H9 (cell line): ENCODE results near the gene GUCY2D. TPM values are rescaled to one million over a fixed set of nuclear protein-coding genes. Genes with fewer than 3 reads are reported as not detected.

ENCODE experiments used
- DNase-seq: peaks from one replicate; pipeline ENCODE4 v3.0.0-alpha.2; 2017
- H2AFZ ChIP-seq: one replicate; pipeline ENCODE4 v1.6.1; 2013; ENCODE audit warnings: mild to moderate bottlenecking, low read length, control low read depth, moderate library complexity
- H2AK5ac ChIP-seq: 2 replicates; pipeline ENCODE4 v1.6.1; 2013; ENCODE audit warnings: low read length, control low read depth, mixed read lengths; ENCODE audit not compliant: insufficient read length
- H2BK120ac ChIP-seq: one replicate; pipeline ENCODE4 v1.6.1; 2013; ENCODE audit warnings: low read depth, mild to moderate bottlenecking, low read length, control low read depth, inconsistent platforms; ENCODE audit not compliant: poor library complexity, severe bottlenecking
- H2BK12ac ChIP-seq: 2 replicates; pipeline ENCODE4 v1.6.1; 2013; ENCODE audit warnings: low read length, control low read depth, mixed read lengths, low read depth; ENCODE audit not compliant: insufficient read length
- H2BK15ac ChIP-seq: 2 replicates; pipeline ENCODE4 v1.6.1; 2013; ENCODE audit warnings: low read depth, low read length, control low read depth
- H2BK20ac ChIP-seq: one replicate; pipeline ENCODE4 v1.6.1; 2013; ENCODE audit warnings: low read depth, mild to moderate bottlenecking, low read length, control low read depth, inconsistent platforms; ENCODE audit not compliant: poor library complexity, severe bottlenecking
- H2BK5ac ChIP-seq: 2 replicates; pipeline ENCODE4 v1.6.1; 2013; ENCODE audit warnings: low read length, control low read depth, mixed read lengths; ENCODE audit not compliant: insufficient read length
- H3K14ac ChIP-seq: 2 replicates; pipeline ENCODE4 v1.6.1; 2013; ENCODE audit warnings: low read length, control low read depth; ENCODE audit not compliant: insufficient read depth
- H3K18ac ChIP-seq: 2 replicates; pipeline ENCODE4 v1.6.1; 2013; ENCODE audit warnings: low read depth, mild to moderate bottlenecking, mixed read lengths, low read length, control low read depth; ENCODE audit not compliant: insufficient read length
- H3K23ac ChIP-seq: 2 replicates; pipeline ENCODE4 v1.6.1; 2013; ENCODE audit warnings: low read length, control low read depth, mixed read lengths, low read depth; ENCODE audit not compliant: insufficient read length
- H3K23me2 ChIP-seq: 2 replicates; pipeline ENCODE4 v1.6.1; 2013; ENCODE audit warnings: low read depth, mild to moderate bottlenecking, mixed read lengths, low read length, control low read depth; ENCODE audit not compliant: insufficient read length, poor library complexity, severe bottlenecking
- H3K27ac ChIP-seq: 2 replicates; pipeline ENCODE4 v1.5.1; 2013; ENCODE audit warnings: low read length, control low read depth, mixed read lengths, low read depth; ENCODE audit not compliant: insufficient read length
- H3K27me3 ChIP-seq: 2 replicates; pipeline ENCODE4 v1.6.1; 2013; ENCODE audit warnings: low read length, control low read depth, inconsistent platforms; ENCODE audit not compliant: insufficient read depth
- H3K4ac ChIP-seq: 2 replicates; pipeline ENCODE4 v1.6.1; 2013; ENCODE audit warnings: low read depth, mild to moderate bottlenecking, control low read depth, inconsistent platforms, low read length, moderate library complexity
- H3K4me1 ChIP-seq: 2 replicates; pipeline ENCODE4 v1.6.1; 2013; ENCODE audit warnings: low read length, control low read depth, inconsistent platforms; ENCODE audit not compliant: insufficient read depth
- H3K4me2 ChIP-seq: 2 replicates; pipeline ENCODE4 v1.6.1; 2013; ENCODE audit warnings: low read length, control low read depth, mixed read lengths; ENCODE audit not compliant: insufficient read length, insufficient read depth
- H3K56ac ChIP-seq: 2 replicates; pipeline ENCODE4 v1.6.1; 2013; ENCODE audit warnings: low read depth, mild to moderate bottlenecking, mixed read lengths, low read length, control low read depth; ENCODE audit not compliant: insufficient read length
- H3K79me1 ChIP-seq: 2 replicates; pipeline ENCODE4 v1.6.1; 2013; ENCODE audit warnings: low read depth, mild to moderate bottlenecking, moderate library complexity, low read length, control low read depth, inconsistent platforms; ENCODE audit not compliant: insufficient read depth, poor library complexity, severe bottlenecking
- H3K79me2 ChIP-seq: 2 replicates; pipeline ENCODE4 v1.6.1; 2013; ENCODE audit warnings: low read length, control low read depth, inconsistent platforms; ENCODE audit not compliant: insufficient read depth
- H3K9ac ChIP-seq: 2 replicates; pipeline ENCODE4 v1.6.1; 2013; ENCODE audit warnings: low read length, control low read depth, mixed read lengths; ENCODE audit not compliant: insufficient read length; ENCODE audit errors: extremely low read depth
- H3K9me3 ChIP-seq: one replicate; pipeline ENCODE4 v1.6.1; 2013; ENCODE audit warnings: low read depth, low read length, inconsistent platforms; ENCODE audit not compliant: control insufficient read depth
- H3T11ph ChIP-seq: one replicate; pipeline ENCODE4 v1.6.1; 2013; ENCODE audit warnings: mild to moderate bottlenecking, low read length, control low read depth, inconsistent platforms
- H4K20me1 ChIP-seq: one replicate; pipeline ENCODE4 v1.6.1; 2013; ENCODE audit not compliant: control insufficient read depth, insufficient read length, insufficient read depth
- H4K5ac ChIP-seq: 2 replicates; pipeline ENCODE4 v1.6.1; 2013; ENCODE audit warnings: low read depth, mild to moderate bottlenecking, mixed read lengths, low read length, control low read depth; ENCODE audit not compliant: insufficient read length
- H4K8ac ChIP-seq: replicated peaks from 2 replicates; pipeline ENCODE4 v1.6.1; 2013; ENCODE audit warnings: low read length, control low read depth, mixed read lengths, low read depth; ENCODE audit not compliant: insufficient read length
- H4K91ac ChIP-seq: 2 replicates; pipeline ENCODE4 v1.6.1; 2013; ENCODE audit warnings: low read depth, mild to moderate bottlenecking, moderate library complexity, mixed read lengths, low read length, control low read depth; ENCODE audit not compliant: insufficient read length
- H3K27ac Mint-ChIP-seq, 3 experiments: 2 replicates in 2 of 3; 3 replicates in 1 of 3; pipeline ENCODE4 v1.8.0; 2020 to 2021; ENCODE audit warnings: mixed read lengths in 3 of 3, mild to moderate bottlenecking in 1 of 3, moderate library complexity in 1 of 3
- H3K27me3 Mint-ChIP-seq: 2 replicates; pipeline ENCODE4 v1.8.0; 2021; ENCODE audit warnings: low read depth, mild to moderate bottlenecking, moderate library complexity, mixed read lengths
- H3K36me3 Mint-ChIP-seq, 3 experiments: 2 replicates in 2 of 3; 3 replicates in 1 of 3; pipeline ENCODE4 v1.8.0; 2020 to 2021; ENCODE audit warnings: low read depth in 3 of 3, mixed read lengths in 3 of 3; ENCODE audit not compliant: insufficient read depth in 1 of 3
- H3K4me1 Mint-ChIP-seq, 2 experiments: 2 replicates each; pipeline ENCODE4 v1.8.0; 2020; ENCODE audit warnings: mixed read lengths in 2 of 2
- H3K4me3 Mint-ChIP-seq, 2 experiments: 2 replicates in 1 of 2; 3 replicates in 1 of 2; pipeline ENCODE4 v1.8.0; 2020 to 2021; ENCODE audit warnings: mild to moderate bottlenecking in 2 of 2, mixed read lengths in 2 of 2, moderate library complexity in 1 of 2
- H3K9me3 Mint-ChIP-seq, 2 experiments: 2 replicates in 1 of 2; 3 replicates in 1 of 2; pipeline ENCODE4 v1.8.0; 2020; ENCODE audit warnings: mild to moderate bottlenecking in 2 of 2, mixed read lengths in 2 of 2, moderate library complexity in 1 of 2
- WGBS: extraction: QIAGEN DNeasy Blood & Tissue Kit; methylation state at CpG from one replicate; pipeline ENCODE4 v1.1.7; 2013; ENCODE audit warnings: missing lambda C conversion rate, low lambda C conversion rate, mixed read lengths; ENCODE audit not compliant: insufficient read length; ENCODE audit errors: extremely low coverage; 5-methylcytosine and 5-hydroxymethylcytosine counted together
- total RNA-seq: library from RNA; stranded (reverse); gene quantifications from 2 replicates; pipeline ENCODE4 v1.2.1, GENCODE V29; 2021
- TF ChIP-seq, protein P1 (sequence below): fragments of 200-600 bp; sonication (generic); conservative IDR thresholded peaks from 3 replicates; pipeline ENCODE4 v1.8.0; 2021; ENCODE audit warnings: antibody characterized with exemption, mild to moderate bottlenecking

Gene GUCY2D
- total RNA-seq, 1 experiment from 2014 or later = 0.15 TPM

DNA sequence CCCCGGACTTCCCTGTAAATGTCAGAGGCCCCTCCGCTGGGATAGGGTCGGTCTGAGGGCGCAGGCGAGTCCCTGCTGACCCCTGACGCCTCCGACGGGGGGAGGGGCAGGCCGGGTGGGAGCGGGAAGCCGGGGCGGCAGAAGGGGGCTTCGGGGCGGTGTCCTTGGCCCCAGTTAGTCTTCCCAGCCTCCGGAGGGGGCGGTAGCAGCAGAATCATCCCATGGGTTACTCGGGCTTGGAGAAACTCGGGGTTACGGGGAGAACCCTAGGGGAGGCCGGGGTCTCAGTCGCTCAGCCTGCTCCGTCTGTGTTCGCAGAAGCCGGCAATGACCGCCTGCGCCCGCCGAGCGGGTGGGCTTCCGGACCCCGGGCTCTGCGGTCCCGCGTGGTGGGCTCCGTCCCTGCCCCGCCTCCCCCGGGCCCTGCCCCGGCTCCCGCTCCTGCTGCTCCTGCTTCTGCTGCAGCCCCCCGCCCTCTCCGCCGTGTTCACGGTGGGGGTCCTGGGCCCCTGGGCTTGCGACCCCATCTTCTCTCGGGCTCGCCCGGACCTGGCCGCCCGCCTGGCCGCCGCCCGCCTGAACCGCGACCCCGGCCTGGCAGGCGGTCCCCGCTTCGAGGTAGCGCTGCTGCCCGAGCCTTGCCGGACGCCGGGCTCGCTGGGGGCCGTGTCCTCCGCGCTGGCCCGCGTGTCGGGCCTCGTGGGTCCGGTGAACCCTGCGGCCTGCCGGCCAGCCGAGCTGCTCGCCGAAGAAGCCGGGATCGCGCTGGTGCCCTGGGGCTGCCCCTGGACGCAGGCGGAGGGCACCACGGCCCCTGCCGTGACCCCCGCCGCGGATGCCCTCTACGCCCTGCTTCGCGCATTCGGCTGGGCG lies 542 bp downstream of the GUCY2D start:
- no CpG with 5 or more reads among the region's 92 CpGs for WGBS
- H3K4me3 Mint-ChIP-seq = peak overlapping the region in 1 of 2 experiments; percentile 72; a peak in 3 of 5 replicates
- no peak overlapping the region for H3K14ac ChIP-seq
- no peak overlapping the region for H2AFZ ChIP-seq
- no peak overlapping the region for H3K56ac ChIP-seq
- H3K9ac ChIP-seq = no peak overlapping the region
- no peak overlapping the region for H3K18ac ChIP-seq
- H3K9me3 Mint-ChIP-seq = no peaks in the 10 kb centered on the region; a peak in 2 of 5 replicates
- no peak overlapping the region for H4K5ac ChIP-seq
- no peaks in the 10 kb centered on the region; the same call in 1 of the 2 replicates for H3K4me1 ChIP-seq
- H3K27me3 ChIP-seq = peaks cover 8% of the 10 kb centered on the region; the same call in 1 of the 2 replicates
- peaks cover 37% of the 10 kb centered on the region for H3K27me3 Mint-ChIP-seq
- H3K9me3 ChIP-seq = no peaks in the 10 kb centered on the region
- H2BK15ac ChIP-seq = no peak overlapping the region
- H4K8ac ChIP-seq = no peak overlapping the region
- no peak overlapping the region for H3K27ac ChIP-seq
- H3T11ph ChIP-seq = no peak overlapping the region
- no peak overlapping the region for H2BK20ac ChIP-seq
- peak; percentile 51 for DNase-seq
- no peak overlapping the region for H2BK12ac ChIP-seq
- no peak overlapping the region for H3K4ac ChIP-seq
- H3K27ac Mint-ChIP-seq = no peak overlapping the region
- no peak overlapping the region for H4K91ac ChIP-seq
- H3K4me2 ChIP-seq = peak overlapping the region; percentile 30
- no peak overlapping the region for H2BK120ac ChIP-seq
- peaks cover 12 to 17% of the 10 kb centered on the region in 2 experiments for H3K4me1 Mint-ChIP-seq
- H3K36me3 Mint-ChIP-seq = no peaks in the 10 kb centered on the region
- H3K79me1 ChIP-seq = no peaks in the 10 kb centered on the region
- H3K23ac ChIP-seq = no peak overlapping the region
- H3K23me2 ChIP-seq = no peaks in the 10 kb centered on the region
- no peak overlapping the region for H2AK5ac ChIP-seq
- H2BK5ac ChIP-seq = no peak overlapping the region
- no peaks in the 10 kb centered on the region for H4K20me1 ChIP-seq
- TF ChIP-seq, protein P1, sequence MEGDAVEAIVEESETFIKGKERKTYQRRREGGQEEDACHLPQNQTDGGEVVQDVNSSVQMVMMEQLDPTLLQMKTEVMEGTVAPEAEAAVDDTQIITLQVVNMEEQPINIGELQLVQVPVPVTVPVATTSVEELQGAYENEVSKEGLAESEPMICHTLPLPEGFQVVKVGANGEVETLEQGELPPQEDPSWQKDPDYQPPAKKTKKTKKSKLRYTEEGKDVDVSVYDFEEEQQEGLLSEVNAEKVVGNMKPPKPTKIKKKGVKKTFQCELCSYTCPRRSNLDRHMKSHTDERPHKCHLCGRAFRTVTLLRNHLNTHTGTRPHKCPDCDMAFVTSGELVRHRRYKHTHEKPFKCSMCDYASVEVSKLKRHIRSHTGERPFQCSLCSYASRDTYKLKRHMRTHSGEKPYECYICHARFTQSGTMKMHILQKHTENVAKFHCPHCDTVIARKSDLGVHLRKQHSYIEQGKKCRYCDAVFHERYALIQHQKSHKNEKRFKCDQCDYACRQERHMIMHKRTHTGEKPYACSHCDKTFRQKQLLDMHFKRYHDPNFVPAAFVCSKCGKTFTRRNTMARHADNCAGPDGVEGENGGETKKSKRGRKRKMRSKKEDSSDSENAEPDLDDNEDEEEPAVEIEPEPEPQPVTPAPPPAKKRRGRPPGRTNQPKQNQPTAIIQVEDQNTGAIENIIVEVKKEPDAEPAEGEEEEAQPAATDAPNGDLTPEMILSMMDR = no peak
- no peaks in the 10 kb centered on the region for H3K79me2 ChIP-seq
